Measurements from ENCODE around the gene TYRO3. TPM values are rescaled to one million over a fixed set of nuclear protein-coding genes. Genes with fewer than 3 reads are reported as not detected.

TYRO3 gene
- polyA plus RNA-seq, 1 donor, result 36.6 TPM

DNA sequence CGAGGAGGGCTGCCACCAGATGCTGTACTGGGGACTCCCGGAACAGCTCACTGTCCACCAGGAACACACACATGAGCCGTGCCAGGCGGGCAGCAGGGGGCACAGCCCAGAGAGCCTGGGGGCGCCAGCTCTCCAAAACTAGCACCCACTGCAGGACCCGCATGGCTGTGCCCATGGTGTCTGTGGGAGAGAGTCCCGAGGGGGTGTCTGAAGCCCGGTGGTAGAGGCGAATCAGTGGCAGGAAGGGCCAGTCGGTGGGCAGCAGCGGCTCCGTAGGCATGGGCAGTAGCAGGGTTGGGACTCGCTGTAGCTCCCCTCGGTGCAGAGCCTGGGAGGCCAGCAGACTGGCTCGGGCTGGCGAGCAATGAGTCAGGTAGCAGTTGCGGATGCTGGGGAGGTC is 38.4 kb upstream of the TYRO3 start:
- no peak overlapping the region for H3K27ac ChIP-seq (ENCODE audit: low read length)
- H3K4me3 ChIP-seq (ENCODE audit: low read length), result no peak overlapping the region
- H3K27me3 ChIP-seq (ENCODE audit: control insufficient read depth, insufficient read depth, low read length), result no peaks in the 10 kb centered on the region
- no peak for DNase-seq
- H3K9me3 ChIP-seq (ENCODE audit: control insufficient read depth, low read depth, low read length), result no peaks in the 10 kb centered on the region
- WGBS (ENCODE audit: insufficient coverage, low lambda C conversion rate), result no CpG with 5 or more reads among the region's 17 CpGs
- H3K4me1 ChIP-seq (ENCODE audit: control insufficient read depth, insufficient read depth, low read length), result no peaks in the 10 kb centered on the region
- H3K36me3 ChIP-seq (ENCODE audit: control insufficient read depth, insufficient read depth, low read length), result peaks cover 48% of the 10 kb centered on the region

DNA sequence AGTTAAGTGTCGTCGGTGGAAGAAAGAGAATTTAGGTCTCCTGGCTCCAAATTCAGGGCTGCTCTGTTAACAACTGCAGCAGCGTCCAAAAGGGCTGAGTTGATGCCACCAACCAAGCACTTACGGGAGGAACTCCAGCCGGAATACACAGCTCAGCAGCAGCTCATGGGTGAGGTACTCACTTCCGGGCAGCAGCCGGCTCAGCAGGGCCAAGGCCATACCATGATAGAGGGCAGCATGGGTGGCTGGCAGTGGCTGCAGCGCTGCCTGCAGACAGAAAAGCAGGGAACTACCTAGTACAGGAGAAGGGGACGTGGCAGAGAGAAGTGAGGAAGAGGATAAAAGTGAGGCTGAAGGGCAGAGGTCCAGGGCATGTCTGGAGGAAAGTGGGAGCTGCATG is 37.4 kb upstream of the TYRO3 start:
- Histone ChIP-seq H3K4me1 (ENCODE audit: control insufficient read depth, insufficient read depth, low read length) (no peaks in the 10 kb centered on the region), H3K36me3 (ENCODE audit: control insufficient read depth, insufficient read depth, low read length) (peaks cover 55% of the 10 kb centered on the region), H3K27ac (ENCODE audit: low read length) (no peak overlapping the region), H3K9me3 (ENCODE audit: control insufficient read depth, low read depth, low read length) (no peaks in the 10 kb centered on the region), H3K27me3 (ENCODE audit: control insufficient read depth, insufficient read depth, low read length) (no peaks in the 10 kb centered on the region), H3K4me3 (ENCODE audit: low read length) (no peak overlapping the region)
- WGBS (ENCODE audit: insufficient coverage, low lambda C conversion rate), result no CpG with 5 or more reads among the region's 9 CpGs
- DNase-seq, result no peak

DNA sequence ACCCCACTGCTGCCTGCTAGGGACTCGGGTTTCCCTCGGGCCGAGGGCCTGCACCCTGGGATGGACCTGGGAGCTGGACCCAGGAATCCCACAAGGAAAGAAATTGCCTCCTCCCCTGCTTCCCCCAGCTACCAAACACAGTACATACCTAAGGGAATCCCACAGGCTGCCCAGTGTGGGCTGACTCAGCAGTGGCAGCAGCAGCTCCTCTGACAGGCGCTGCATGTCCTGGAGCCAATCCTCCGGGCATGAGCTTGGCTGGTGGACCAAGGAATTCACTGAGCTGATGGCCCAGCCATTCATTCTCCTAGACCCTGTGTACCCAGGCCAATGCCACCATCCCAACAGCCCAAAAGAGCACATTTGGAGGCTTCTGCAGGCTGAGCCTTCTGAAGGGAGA is 35.9 kb upstream of the TYRO3 start:
- Histone ChIP-seq H3K9me3 (ENCODE audit: control insufficient read depth, low read depth, low read length) (no peaks in the 10 kb centered on the region), H3K27ac (ENCODE audit: low read length) (no peak overlapping the region), H3K27me3 (ENCODE audit: control insufficient read depth, insufficient read depth, low read length) (no peaks in the 10 kb centered on the region), H3K4me3 (ENCODE audit: low read length) (no peak overlapping the region), H3K4me1 (ENCODE audit: control insufficient read depth, insufficient read depth, low read length) (no peaks in the 10 kb centered on the region), H3K36me3 (ENCODE audit: control insufficient read depth, insufficient read depth, low read length) (peaks cover 60% of the 10 kb centered on the region)
- no peak for DNase-seq
- WGBS (ENCODE audit: insufficient coverage, low lambda C conversion rate), result no CpG with 5 or more reads among the region's 5 CpGs

DNA sequence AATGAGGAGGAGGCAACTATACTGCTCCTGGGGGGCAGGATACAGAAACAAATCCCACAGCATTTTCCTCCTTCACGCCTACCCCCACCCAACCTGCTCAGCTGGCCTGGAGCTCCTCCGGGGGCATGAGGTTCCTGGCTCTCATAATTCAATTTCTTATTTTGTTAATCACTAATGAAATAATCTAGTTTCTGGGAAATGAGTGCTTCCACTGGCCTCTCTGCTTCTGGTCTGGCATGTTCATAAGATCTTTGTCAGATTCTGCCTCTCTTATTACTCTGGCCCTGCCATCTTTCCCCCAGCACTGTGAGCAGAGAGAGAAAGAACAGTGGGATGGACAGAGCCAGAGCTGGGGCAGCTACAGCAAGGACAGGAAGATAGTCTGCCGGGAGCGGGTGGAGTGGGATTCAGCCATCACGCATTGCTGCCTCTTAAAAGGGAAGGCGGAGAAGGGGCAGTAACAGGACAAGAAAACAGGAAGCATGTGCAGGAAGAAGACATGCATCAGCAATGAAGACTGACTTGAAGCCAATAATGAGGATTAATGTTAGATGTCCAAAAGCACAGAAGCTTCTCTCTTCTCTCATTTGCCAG is 28.6 kb upstream of the TYRO3 start:
- no peak for DNase-seq
- Histone ChIP-seq H3K27ac (ENCODE audit: low read length) (peak overlapping the region; percentile 3), H3K4me1 (ENCODE audit: control insufficient read depth, insufficient read depth, low read length) (no peaks in the 10 kb centered on the region), H3K36me3 (ENCODE audit: control insufficient read depth, insufficient read depth, low read length) (peaks cover 79% of the 10 kb centered on the region), H3K9me3 (ENCODE audit: control insufficient read depth, low read depth, low read length) (no peaks in the 10 kb centered on the region), H3K4me3 (ENCODE audit: low read length) (no peak overlapping the region), H3K27me3 (ENCODE audit: control insufficient read depth, insufficient read depth, low read length) (no peaks in the 10 kb centered on the region)
- no CpG with 5 or more reads among the region's 6 CpGs for WGBS (ENCODE audit: insufficient coverage, low lambda C conversion rate)

DNA sequence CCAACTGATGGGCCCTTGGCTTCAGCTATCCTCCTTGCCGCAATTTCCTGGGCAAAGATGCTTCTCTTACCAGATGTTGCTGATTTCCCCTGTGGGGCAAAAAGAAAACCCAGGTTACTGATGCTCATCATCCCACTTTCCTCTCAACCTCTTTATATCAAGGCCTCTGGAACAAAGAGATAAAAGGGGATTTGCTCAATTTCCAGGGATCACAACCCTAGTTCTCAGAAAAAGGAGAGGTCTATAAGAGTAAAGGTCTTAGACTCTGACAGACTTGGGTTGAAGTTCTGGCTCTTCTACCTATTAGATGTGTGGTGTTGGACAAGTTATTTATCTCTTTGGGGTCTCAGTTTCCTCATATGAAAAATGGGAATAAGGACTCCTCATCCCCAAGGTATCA is 23.5 kb upstream of the TYRO3 start:
- DNase-seq, result no peak
- Histone ChIP-seq H3K9me3 (ENCODE audit: control insufficient read depth, low read depth, low read length) (no peaks in the 10 kb centered on the region), H3K4me3 (ENCODE audit: low read length) (no peak overlapping the region), H3K36me3 (ENCODE audit: control insufficient read depth, insufficient read depth, low read length) (peaks cover 50% of the 10 kb centered on the region), H3K27me3 (ENCODE audit: control insufficient read depth, insufficient read depth, low read length) (no peaks in the 10 kb centered on the region), H3K27ac (ENCODE audit: low read length) (no peak overlapping the region), H3K4me1 (ENCODE audit: control insufficient read depth, insufficient read depth, low read length) (no peaks in the 10 kb centered on the region)
- WGBS (ENCODE audit: insufficient coverage, low lambda C conversion rate), result no CpG with 5 or more reads among the region's 1 CpG

DNA sequence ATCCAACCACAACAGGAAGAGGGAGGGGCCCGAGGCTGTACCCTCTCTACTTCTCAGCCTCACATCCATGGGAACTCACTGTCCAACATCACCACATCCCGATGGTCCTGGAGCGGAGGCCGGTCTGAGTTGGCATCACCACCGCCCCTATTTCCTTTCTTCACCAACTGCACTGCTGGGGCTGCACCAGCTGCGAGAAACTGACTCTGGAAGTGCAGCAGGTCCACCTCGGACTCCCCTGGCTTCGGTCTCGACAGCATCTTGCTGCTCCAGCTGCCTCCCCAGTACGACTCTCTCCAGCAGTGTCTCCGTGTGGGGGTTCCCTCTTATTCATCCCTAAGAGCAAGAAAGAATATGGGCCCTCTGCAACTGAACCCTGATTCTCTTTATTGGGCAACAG is 22.1 kb upstream of the TYRO3 start:
- Histone ChIP-seq H3K27ac (ENCODE audit: low read length) (no peak overlapping the region), H3K4me1 (ENCODE audit: control insufficient read depth, insufficient read depth, low read length) (no peaks in the 10 kb centered on the region), H3K27me3 (ENCODE audit: control insufficient read depth, insufficient read depth, low read length) (no peaks in the 10 kb centered on the region), H3K36me3 (ENCODE audit: control insufficient read depth, insufficient read depth, low read length) (peaks cover 42% of the 10 kb centered on the region), H3K4me3 (ENCODE audit: low read length) (no peak overlapping the region), H3K9me3 (ENCODE audit: control insufficient read depth, low read depth, low read length) (no peaks in the 10 kb centered on the region)
- no CpG with 5 or more reads among the region's 11 CpGs for WGBS (ENCODE audit: insufficient coverage, low lambda C conversion rate)
- no peak for DNase-seq

GRCh38 chr15:41543521-41543870 is 15.5 kb upstream of the TYRO3 start:
- no peaks in the 10 kb centered on the region for H3K36me3 ChIP-seq (ENCODE audit: control insufficient read depth, insufficient read depth, low read length)
- no peak for DNase-seq
- H3K27me3 ChIP-seq (ENCODE audit: control insufficient read depth, insufficient read depth, low read length), result no peaks in the 10 kb centered on the region
- H3K9me3 ChIP-seq (ENCODE audit: control insufficient read depth, low read depth, low read length), result no peaks in the 10 kb centered on the region
- peaks cover 5% of the 10 kb centered on the region for H3K4me1 ChIP-seq (ENCODE audit: control insufficient read depth, insufficient read depth, low read length)
- peak overlapping the region; percentile 74 for H3K27ac ChIP-seq (ENCODE audit: low read length)
- 14% methylated on average over 1 of the region's 8 CpGs for WGBS (ENCODE audit: insufficient coverage, low lambda C conversion rate)
- peak overlapping the region; percentile 85 for H3K4me3 ChIP-seq (ENCODE audit: low read length)

DNA sequence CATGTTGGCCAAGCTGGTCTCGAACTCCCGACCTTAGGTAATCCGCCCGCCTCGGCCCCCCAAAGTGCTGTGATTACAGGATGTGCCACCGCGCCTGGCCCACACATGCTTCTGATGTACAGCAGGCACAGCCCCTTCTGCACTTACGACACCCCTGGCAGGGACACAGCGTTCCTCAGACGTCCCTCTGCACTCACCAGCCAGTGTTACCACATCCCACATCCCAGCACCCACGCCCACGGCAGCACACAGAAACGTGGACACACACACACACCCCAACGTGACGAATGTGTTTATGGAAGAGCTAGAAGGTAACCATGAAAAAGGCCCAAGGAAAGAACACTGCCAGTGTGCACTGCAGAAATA is 14.4 kb upstream of the TYRO3 start:
- no peaks in the 10 kb centered on the region for H3K36me3 ChIP-seq (ENCODE audit: control insufficient read depth, insufficient read depth, low read length)
- no peak overlapping the region for H3K27ac ChIP-seq (ENCODE audit: low read length)
- no peaks in the 10 kb centered on the region for H3K9me3 ChIP-seq (ENCODE audit: control insufficient read depth, low read depth, low read length)
- peak overlapping the region; percentile 85 for H3K4me3 ChIP-seq (ENCODE audit: low read length)
- DNase-seq, result no peak
- WGBS (ENCODE audit: insufficient coverage, low lambda C conversion rate), result no CpG with 5 or more reads among the region's 15 CpGs
- H3K27me3 ChIP-seq (ENCODE audit: control insufficient read depth, insufficient read depth, low read length), result no peaks in the 10 kb centered on the region
- H3K4me1 ChIP-seq (ENCODE audit: control insufficient read depth, insufficient read depth, low read length), result peaks cover 10% of the 10 kb centered on the region

GRCh38 chr15:41545218-41545617 is 13.8 kb upstream of the TYRO3 start:
- no peak overlapping the region for H3K27ac ChIP-seq (ENCODE audit: low read length)
- H3K27me3 ChIP-seq (ENCODE audit: control insufficient read depth, insufficient read depth, low read length), result no peaks in the 10 kb centered on the region
- H3K9me3 ChIP-seq (ENCODE audit: control insufficient read depth, low read depth, low read length), result no peaks in the 10 kb centered on the region
- DNase-seq, result peak in 1 of 2 donors; percentile 18
- H3K36me3 ChIP-seq (ENCODE audit: control insufficient read depth, insufficient read depth, low read length), result no peaks in the 10 kb centered on the region
- 100% methylated on average over 1 of the region's 3 CpGs for WGBS (ENCODE audit: insufficient coverage, low lambda C conversion rate)
- no peak overlapping the region for H3K4me3 ChIP-seq (ENCODE audit: low read length)
- H3K4me1 ChIP-seq (ENCODE audit: control insufficient read depth, insufficient read depth, low read length), result peaks cover 14% of the 10 kb centered on the region

DNA sequence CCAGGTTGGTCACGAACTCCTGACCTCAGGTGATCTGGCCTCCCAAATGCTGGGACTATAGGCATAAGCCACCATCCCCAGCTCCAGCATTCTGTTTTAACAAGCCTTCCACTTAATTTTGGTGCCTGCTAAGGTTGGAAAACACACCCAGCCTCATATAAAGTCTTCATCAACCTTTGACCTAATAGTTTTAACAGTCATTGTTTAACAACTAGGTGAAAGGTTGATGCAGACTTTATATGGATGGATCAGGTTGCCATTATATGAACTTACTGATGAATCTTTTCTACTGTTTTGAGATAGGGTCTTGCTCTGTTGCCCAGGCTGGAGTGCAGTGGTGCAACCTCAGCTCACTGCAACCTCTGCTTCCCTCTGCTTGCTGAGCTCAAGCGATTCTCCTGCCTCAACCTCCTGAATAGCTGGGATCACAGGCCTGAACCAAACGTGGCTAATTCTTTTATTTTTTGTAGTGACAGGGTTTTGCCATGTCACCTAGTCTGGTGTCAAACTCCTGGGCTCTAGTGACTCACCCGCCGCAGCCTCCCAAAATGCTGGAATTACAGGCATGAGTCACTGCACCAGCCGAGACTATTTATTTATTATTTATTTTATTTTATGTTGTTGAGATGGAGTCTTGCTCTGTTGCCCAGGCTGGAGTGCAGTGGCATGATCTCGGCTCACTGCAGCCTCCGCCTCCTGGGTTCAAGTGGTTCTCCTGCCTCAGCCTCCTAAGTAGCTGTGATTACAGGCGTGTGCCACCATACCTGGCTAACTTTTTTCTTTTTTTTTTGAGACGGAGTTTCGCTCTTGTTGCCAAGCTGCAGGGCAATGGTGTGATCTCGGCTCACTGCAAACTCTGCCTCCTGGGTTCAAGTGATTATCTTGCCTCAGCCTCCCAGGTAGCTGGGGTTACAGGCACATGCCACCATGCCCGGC is 11.9 kb upstream of the TYRO3 start:
- Histone ChIP-seq H3K4me1 (ENCODE audit: control insufficient read depth, insufficient read depth, low read length) (peaks cover 17% of the 10 kb centered on the region), H3K27ac (ENCODE audit: low read length) (no peak overlapping the region), H3K27me3 (ENCODE audit: control insufficient read depth, insufficient read depth, low read length) (no peaks in the 10 kb centered on the region), H3K36me3 (ENCODE audit: control insufficient read depth, insufficient read depth, low read length) (no peaks in the 10 kb centered on the region), H3K4me3 (ENCODE audit: low read length) (no peak overlapping the region), H3K9me3 (ENCODE audit: control insufficient read depth, low read depth, low read length) (no peaks in the 10 kb centered on the region)
- WGBS (ENCODE audit: insufficient coverage, low lambda C conversion rate), result no CpG with 5 or more reads among the region's 13 CpGs
- DNase-seq, result peak in 1 of 2 donors; percentile 60
